ENCODE measurements around the gene MAP3K6. TPM values are rescaled to one million over a fixed set of nuclear protein-coding genes. Genes with fewer than 3 reads are reported as not detected.

The MAP3K6 gene
- total and polyA plus RNA-seq, 4 donors, result 1.3 to 8.3 (median 4.0) TPM

GRCh38 chr1:27380766-27381733 lies 14.3 kb upstream of the MAP3K6 start:
- Histone ChIP-seq H3K4me1 (ENCODE audit: control insufficient read depth in 4 of 4, insufficient read depth in 4 of 4, low read length in 3 of 4) (no peaks in the 10 kb centered on the region), H3K9ac (ENCODE audit: low read depth in 1 of 2, low read length in 2 of 2) (no peak overlapping the region), H3K36me3 (ENCODE audit: control insufficient read depth in 4 of 4, insufficient read depth in 3 of 4, low read depth in 1 of 4, low read length in 3 of 4) (no peaks in the 10 kb centered on the region), H3K9me3 (ENCODE audit: control insufficient read depth in 4 of 4, low read length in 3 of 4) (no peaks in the 10 kb centered on the region), H3K27ac (ENCODE audit: low read depth in 1 of 2, low read length in 2 of 2) (no peak overlapping the region), H3K4me3 (ENCODE audit: low read depth in 1 of 3, low read length in 3 of 3) (no peak overlapping the region), H3K27me3 (ENCODE audit: control insufficient read depth in 4 of 4, insufficient read depth in 4 of 4, low read length in 3 of 4) (no peaks in the 10 kb centered on the region)
- TF ChIP-seq FOXA1 (IDR thresholded peaks at IDR 0.05), result no peak
- TF ChIP-seq CTCF (IDR thresholded peaks at IDR 0.05; ENCODE audit: low read depth, low read length, missing input control), result no peak
- no peak for TF ChIP-seq RXRA (IDR thresholded peaks at IDR 0.05)
- no peak for TF ChIP-seq HNF4A (conservative IDR thresholded peaks at IDR 0.05)
- TF ChIP-seq YY1 (IDR thresholded peaks at IDR 0.05), result no peak
- TF ChIP-seq NR2F2 (IDR thresholded peaks at IDR 0.05), result no peak
- TF ChIP-seq, protein P1, sequence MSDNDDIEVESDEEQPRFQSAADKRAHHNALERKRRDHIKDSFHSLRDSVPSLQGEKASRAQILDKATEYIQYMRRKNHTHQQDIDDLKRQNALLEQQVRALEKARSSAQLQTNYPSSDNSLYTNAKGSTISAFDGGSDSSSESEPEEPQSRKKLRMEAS (IDR thresholded peaks at IDR 0.05), result no peak
- TF ChIP-seq TAF1 (conservative IDR thresholded peaks at IDR 0.05), result no peak
- TF ChIP-seq GABPA (IDR thresholded peaks at IDR 0.05 in 1 of 2, conservative IDR thresholded peaks at IDR 0.05 in 1 of 2), result no peak
- TF ChIP-seq ZBTB33 (IDR thresholded peaks at IDR 0.05), result no peak
- TF ChIP-seq JUND (IDR thresholded peaks at IDR 0.05), result no peak
- no peak for TF ChIP-seq SP1 (IDR thresholded peaks at IDR 0.05)
- TF ChIP-seq ATF3 (IDR thresholded peaks at IDR 0.05), result no peak
- 82% methylated on average over 12 of the region's 12 CpGs for WGBS
- DNase-seq (ENCODE audit: low spot score), result no peak

- DNase-seq (ENCODE audit: low spot score), result no peak
- Histone ChIP-seq H3K9me3 (ENCODE audit: control insufficient read depth in 4 of 4, low read length in 3 of 4) (no peaks in the 10 kb centered on the region), H3K4me1 (ENCODE audit: control insufficient read depth in 4 of 4, insufficient read depth in 4 of 4, low read length in 3 of 4) (no peaks in the 10 kb centered on the region), H3K27me3 (ENCODE audit: control insufficient read depth in 4 of 4, insufficient read depth in 4 of 4, low read length in 3 of 4) (no peaks in the 10 kb centered on the region), H3K36me3 (ENCODE audit: control insufficient read depth in 4 of 4, insufficient read depth in 3 of 4, low read depth in 1 of 4, low read length in 3 of 4) (no peaks in the 10 kb centered on the region), H3K9ac (ENCODE audit: low read depth in 1 of 2, low read length in 2 of 2) (no peak overlapping the region), H3K27ac (ENCODE audit: low read depth in 1 of 2, low read length in 2 of 2) (no peak overlapping the region), H3K4me3 (ENCODE audit: low read depth in 1 of 3, low read length in 3 of 3) (no peak overlapping the region)
- WGBS, result 91% methylated on average over 4 of the region's 4 CpGs
- TF ChIP-seq CTCF (IDR thresholded peaks at IDR 0.05; ENCODE audit: low read depth, low read length, missing input control) (no peak), RAD21 (IDR thresholded peaks at IDR 0.05) (no peak), FOXA1 (IDR thresholded peaks at IDR 0.05) (no peak), HNF4G (IDR thresholded peaks at IDR 0.05) (no peak), NR2F2 (IDR thresholded peaks at IDR 0.05) (no peak), TAF1 (conservative IDR thresholded peaks at IDR 0.05) (no peak), HNF4A (conservative IDR thresholded peaks at IDR 0.05) (no peak), YY1 (IDR thresholded peaks at IDR 0.05) (no peak), RXRA (IDR thresholded peaks at IDR 0.05) (no peak), FOXA2 (IDR thresholded peaks at IDR 0.05) (no peak), ZBTB33 (IDR thresholded peaks at IDR 0.05) (no peak), GABPA (IDR thresholded peaks at IDR 0.05 in 1 of 2, conservative IDR thresholded peaks at IDR 0.05 in 1 of 2) (no peak)
- TF ChIP-seq, protein P1 (IDR thresholded peaks at IDR 0.05), result no peak
- TF ChIP-seq, protein P2, sequence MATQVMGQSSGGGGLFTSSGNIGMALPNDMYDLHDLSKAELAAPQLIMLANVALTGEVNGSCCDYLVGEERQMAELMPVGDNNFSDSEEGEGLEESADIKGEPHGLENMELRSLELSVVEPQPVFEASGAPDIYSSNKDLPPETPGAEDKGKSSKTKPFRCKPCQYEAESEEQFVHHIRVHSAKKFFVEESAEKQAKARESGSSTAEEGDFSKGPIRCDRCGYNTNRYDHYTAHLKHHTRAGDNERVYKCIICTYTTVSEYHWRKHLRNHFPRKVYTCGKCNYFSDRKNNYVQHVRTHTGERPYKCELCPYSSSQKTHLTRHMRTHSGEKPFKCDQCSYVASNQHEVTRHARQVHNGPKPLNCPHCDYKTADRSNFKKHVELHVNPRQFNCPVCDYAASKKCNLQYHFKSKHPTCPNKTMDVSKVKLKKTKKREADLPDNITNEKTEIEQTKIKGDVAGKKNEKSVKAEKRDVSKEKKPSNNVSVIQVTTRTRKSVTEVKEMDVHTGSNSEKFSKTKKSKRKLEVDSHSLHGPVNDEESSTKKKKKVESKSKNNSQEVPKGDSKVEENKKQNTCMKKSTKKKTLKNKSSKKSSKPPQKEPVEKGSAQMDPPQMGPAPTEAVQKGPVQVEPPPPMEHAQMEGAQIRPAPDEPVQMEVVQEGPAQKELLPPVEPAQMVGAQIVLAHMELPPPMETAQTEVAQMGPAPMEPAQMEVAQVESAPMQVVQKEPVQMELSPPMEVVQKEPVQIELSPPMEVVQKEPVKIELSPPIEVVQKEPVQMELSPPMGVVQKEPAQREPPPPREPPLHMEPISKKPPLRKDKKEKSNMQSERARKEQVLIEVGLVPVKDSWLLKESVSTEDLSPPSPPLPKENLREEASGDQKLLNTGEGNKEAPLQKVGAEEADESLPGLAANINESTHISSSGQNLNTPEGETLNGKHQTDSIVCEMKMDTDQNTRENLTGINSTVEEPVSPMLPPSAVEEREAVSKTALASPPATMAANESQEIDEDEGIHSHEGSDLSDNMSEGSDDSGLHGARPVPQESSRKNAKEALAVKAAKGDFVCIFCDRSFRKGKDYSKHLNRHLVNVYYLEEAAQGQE (IDR thresholded peaks at IDR 0.05), result no peak
Observed at GRCh38 chr1:27380224-27380623, 13.5 kb upstream of the MAP3K6 start.

All from liver (tissue), 9 donors.